Heart left ventricle (tissue), 16 donors: ENCODE results near the gene SYP. TPM values are rescaled to one million over a fixed set of nuclear protein-coding genes. Genes with fewer than 3 reads are reported as not detected.

Source experiments
- ATAC-seq, 4 donors: fragments of 200-7000 bp; cut with Tn5 transposase; one replicate each; pipeline ENCODE4 v1.9.1; 2020 to 2022; ENCODE audit warnings: moderate library complexity in 4 of 4, mild to moderate bottlenecking in 3 of 4, moderate number of reproducible peaks in 1 of 4
- DNase-seq, 5 donors: peaks; one replicate each; pipeline ENCODE4 v3.0.0-alpha.2; 2020
- H3K27ac ChIP-seq, 12 donors: fragments of 200-600 bp; sonication (generic) in 4 of 12; one replicate each; pipeline versions ENCODE4 v1.5.0 to v1.8.0; 2016 to 2022; ENCODE audit warnings: mild to moderate bottlenecking in 2 of 12
- H3K27me3 ChIP-seq, 9 donors: fragments of 200-600 bp; sonication (generic) in 2 of 9; one replicate each; pipeline versions ENCODE4 v1.5.1 to v1.8.0; 2016 to 2022; ENCODE audit warnings: mild to moderate bottlenecking in 3 of 9
- H3K36me3 ChIP-seq, 9 donors: fragments of 200-600 bp; sonication (generic) in 2 of 9; one replicate each; pipeline versions ENCODE4 v1.5.0 to v1.8.0; 2018 to 2022; ENCODE audit warnings: mild to moderate bottlenecking in 2 of 9
- H3K4me1 ChIP-seq, 12 donors: fragments of 200-600 bp; sonication (generic) in 4 of 12; one replicate each; pipeline versions ENCODE4 v1.5.0 to v1.8.0; 2016 to 2022; ENCODE audit warnings: mild to moderate bottlenecking in 3 of 12
- H3K4me3 ChIP-seq, 12 donors: fragments of 200-600 bp; sonication (generic) in 4 of 12; one replicate each; pipeline versions ENCODE4 v1.5.0 to v1.8.0; 2017 to 2022; ENCODE audit warnings: mild to moderate bottlenecking in 9 of 12, moderate library complexity in 4 of 12
- H3K9me3 ChIP-seq, 12 donors: fragments of 200-600 bp; sonication (generic) in 4 of 12; one replicate each; pipeline versions ENCODE4 v1.5.0 to v1.8.0; 2016 to 2022; ENCODE audit warnings: mild to moderate bottlenecking in 1 of 12
- POLR2A ChIP-seq, 2 donors: fragments of 450-650 bp; IDR thresholded peaks; one replicate each; pipeline ENCODE4 v1.6.1; 2017; ENCODE audit warnings: antibody characterized with exemption in 2 of 2, mild to moderate bottlenecking in 2 of 2, moderate library complexity in 2 of 2
- WGBS, 4 donors: extraction: QIAGEN DNeasy Blood & Tissue Kit in 2 of 4; methylation state at CpG; one replicate each; pipeline versions ENCODE4 v1.1.5 to v1.1.7; 2013 to 2018; 5-methylcytosine and 5-hydroxymethylcytosine counted together
- intact Hi-C, 10 donors: fragments of 100-400 bp; cut with DNase I; formaldehyde crosslinking; loops; one replicate each; pipeline versions ENCODE4 v1.11.1 to v1.14.2; 2022
- polyA plus RNA-seq, 2 donors: library from polyadenylated mRNA; stranded (reverse); fragments of 200-250 nt; gene quantifications; one replicate each; pipeline ENCODE4 v1.2.3, GENCODE V29; 2013
- total RNA-seq, 9 donors: library from RNA; depleted of rRNA in 2 of 9; stranded (reverse); fragments of >200 nt in 2 of 9; fragmentation: NEBNext Ultra II Directional in 3 of 9; extraction: Animal tissue kit (Norgen Biotek cat#: 25700) in 3 of 9; gene quantifications; one replicate each; pipeline versions ENCODE4 v1.1.0 to v1.2.4, GENCODE V29; 2016 to 2023
- TF ChIP-seq, protein P1 (sequence below), 12 donors: fragments of 200-600 bp; sonication (generic) in 4 of 12; IDR thresholded peaks; one replicate each; pipeline versions ENCODE4 v1.5.0 to v1.8.0; 2018 to 2022; ENCODE audit warnings: antibody characterized with exemption in 12 of 12, mild to moderate bottlenecking in 5 of 12
- donor health status: ischemic (EF 13 %, LVEDD 7.1; RV severe dilation, severe dysfunction).
- donor health status: healthy with polysubstance abuse.
- donor health status: DM: no; HTN: yes; CAD: no.
- donor health status: DM: no; HTN: no; CAD: no.
- donor health status: ischemic (EF 25% LVEDD 6.9; RV normal size, moderate dysfunction).
- donor health status: ischemic (EF 25% LVEDD 5.7; RV mildly dilated, moderate dysfunction).
- donor health status: healthy.
- donor health status: DM: yes; HTN: yes; CAD: no.
- donor health status: ischemic (EF 35%, LVEDD 5.7; RV mildly dilated, moderate dysfunction).
- donor health status: nonischemic (EF 11% LVEDD 7.7; RV severe dilation, severe dysfunction).
- donor health status: DM: yes; HTN: yes; CAD: no.
- donor health status: PGD.
- donor health status: ischemic (EF 29% LVEDD 5.4; RV normal size, mild dysfunction).
- donor health status: nonischemic (EF 23%, LVEDD 6.1; RV moderate dilation, normal function).

Gene SYP
- total and polyA plus RNA-seq, 11 donors, result 0.49 to 3.7 (median 1.3) TPM

GRCh38 chrX:49233887-49234555 is 34.0 kb upstream of the SYP start:
- 33 to 64% (median 49%) methylated on average over 25 to 56 of the region's 56 CpGs for WGBS, 4 donors
- intact Hi-C loops, result no loop called here
- H3K9me3 ChIP-seq, result no peaks in the 10 kb centered on the region
- H3K4me3 ChIP-seq, result peak overlapping the region in 5 of 12 donors; percentile 3 to 29 (median 16)
- DNase-seq, result no peak
- TF ChIP-seq, protein P1, sequence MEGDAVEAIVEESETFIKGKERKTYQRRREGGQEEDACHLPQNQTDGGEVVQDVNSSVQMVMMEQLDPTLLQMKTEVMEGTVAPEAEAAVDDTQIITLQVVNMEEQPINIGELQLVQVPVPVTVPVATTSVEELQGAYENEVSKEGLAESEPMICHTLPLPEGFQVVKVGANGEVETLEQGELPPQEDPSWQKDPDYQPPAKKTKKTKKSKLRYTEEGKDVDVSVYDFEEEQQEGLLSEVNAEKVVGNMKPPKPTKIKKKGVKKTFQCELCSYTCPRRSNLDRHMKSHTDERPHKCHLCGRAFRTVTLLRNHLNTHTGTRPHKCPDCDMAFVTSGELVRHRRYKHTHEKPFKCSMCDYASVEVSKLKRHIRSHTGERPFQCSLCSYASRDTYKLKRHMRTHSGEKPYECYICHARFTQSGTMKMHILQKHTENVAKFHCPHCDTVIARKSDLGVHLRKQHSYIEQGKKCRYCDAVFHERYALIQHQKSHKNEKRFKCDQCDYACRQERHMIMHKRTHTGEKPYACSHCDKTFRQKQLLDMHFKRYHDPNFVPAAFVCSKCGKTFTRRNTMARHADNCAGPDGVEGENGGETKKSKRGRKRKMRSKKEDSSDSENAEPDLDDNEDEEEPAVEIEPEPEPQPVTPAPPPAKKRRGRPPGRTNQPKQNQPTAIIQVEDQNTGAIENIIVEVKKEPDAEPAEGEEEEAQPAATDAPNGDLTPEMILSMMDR (IDR thresholded peaks at IDR 0.05), result no peak
- TF ChIP-seq POLR2A (IDR thresholded peaks at IDR 0.05), result no peak
- ATAC-seq, result no peak
- peaks cover 0 to 10% (median 1%) of the 10 kb centered on the region in 12 donors for H3K4me1 ChIP-seq
- H3K27ac ChIP-seq, result no peak overlapping the region
- H3K36me3 ChIP-seq, result no peaks in the 10 kb centered on the region
- no peaks in the 10 kb centered on the region for H3K27me3 ChIP-seq

DNA sequence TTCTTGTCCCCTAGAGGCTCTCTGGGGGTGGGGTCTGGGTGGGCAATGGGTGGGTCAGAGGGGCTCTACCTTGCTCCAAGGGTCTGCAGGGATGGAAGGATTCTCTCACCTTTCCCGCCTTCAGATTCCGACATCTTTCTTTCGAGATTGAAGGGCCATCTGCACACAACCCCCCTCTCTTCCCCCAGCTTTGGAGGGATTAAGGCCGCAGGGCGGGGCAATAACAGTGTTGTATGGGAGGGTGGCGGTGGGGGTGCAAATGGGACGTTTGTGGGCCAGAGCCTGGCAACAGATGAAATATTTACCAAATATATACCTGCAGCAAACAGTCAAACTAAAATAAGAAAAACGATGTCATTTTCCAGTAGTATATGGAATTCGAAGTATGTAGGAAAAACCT is 33.2 kb upstream of the SYP start, which contains the start of gene CACNA1F:
CACNA1F (minus strand) TSS at position 165 of the 400 bp plus-strand sequence; CDS start at position 134, 31 bp downstream.
- Histone ChIP-seq H3K27ac (no peak within 1 kb of the TSS), H3K4me1 (peaks cover 0 to 10% (median 1%) of the 10 kb centered on the region in 12 donors), H3K4me3 (peak within 1 kb of the TSS in 5 of 12 donors; percentile 3 to 29 (median 16)), H3K27me3 (no peaks in the 10 kb centered on the region), H3K9me3 (no peaks in the 10 kb centered on the region), H3K36me3 (no peaks in the 10 kb centered on the region)
- WGBS, 4 donors, result 77 to 87% (median 84%) methylated on average over 9 of the region's 9 CpGs
- intact Hi-C loops, result no loop called here
- TF ChIP-seq, protein P1 (IDR thresholded peaks at IDR 0.05), result no peak
- no peak for TF ChIP-seq POLR2A (IDR thresholded peaks at IDR 0.05)
- DNase-seq, result no peak
- ATAC-seq, result no peak

- no peak for TF ChIP-seq POLR2A (IDR thresholded peaks at IDR 0.05)
- TF ChIP-seq, protein P1 (IDR thresholded peaks at IDR 0.05), result no peak
- 81 to 98% (median 87%) methylated on average over 2 of the region's 2 CpGs for WGBS, 4 donors
- Histone ChIP-seq H3K4me1 (peaks cover 0 to 10% (median 1%) of the 10 kb centered on the region in 12 donors), H3K4me3 (no peak overlapping the region), H3K27me3 (no peaks in the 10 kb centered on the region), H3K36me3 (no peaks in the 10 kb centered on the region), H3K27ac (no peak overlapping the region), H3K9me3 (no peaks in the 10 kb centered on the region)
- intact Hi-C loops, result no loop called here
- ATAC-seq (no peak), DNase-seq (no peak)
Measured at GRCh38 chrX:49232525-49232924, 32.5 kb upstream of the SYP start.

DNA sequence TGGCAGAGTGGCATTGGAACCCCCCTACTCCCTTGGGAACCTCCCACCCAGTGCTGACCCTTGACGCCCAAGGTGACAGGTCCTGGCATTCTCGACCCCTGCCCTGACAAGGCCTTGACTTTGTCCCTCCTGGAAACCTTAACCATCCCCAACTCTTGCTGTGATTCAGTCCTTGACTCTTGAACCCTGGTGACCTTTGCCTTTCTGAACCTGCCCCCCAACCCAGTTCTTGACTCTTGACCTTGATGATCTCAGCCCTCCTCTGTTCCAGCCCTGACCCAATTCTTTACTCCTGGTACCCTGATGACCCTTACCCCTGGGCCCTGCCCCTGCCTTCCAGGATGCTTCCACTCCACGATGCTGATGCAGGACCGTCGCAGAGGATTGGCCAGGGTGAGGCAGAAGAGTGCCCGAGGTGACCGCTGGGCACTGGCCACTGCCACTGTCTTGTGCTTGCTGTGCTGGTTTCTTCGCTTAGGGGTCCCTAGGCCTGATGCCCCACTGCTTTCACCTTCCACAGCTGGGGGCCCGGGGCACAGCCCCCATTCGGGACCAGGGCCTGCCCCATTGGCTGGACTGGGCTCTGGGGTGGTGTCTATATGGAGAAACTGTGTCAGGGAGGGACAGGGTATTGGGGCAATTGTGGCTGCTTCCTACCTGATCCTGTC is 31.5 kb upstream of the SYP start:
- H3K4me1 ChIP-seq, result peaks cover 0 to 8% (median 1%) of the 10 kb centered on the region in 12 donors
- ATAC-seq (no peak), DNase-seq (no peak)
- no peaks in the 10 kb centered on the region for H3K36me3 ChIP-seq
- no peaks in the 10 kb centered on the region for H3K27me3 ChIP-seq
- H3K9me3 ChIP-seq, result no peaks in the 10 kb centered on the region
- intact Hi-C loops, result no loop called here
- TF ChIP-seq, protein P1 (IDR thresholded peaks at IDR 0.05), result no peak
- no peak for TF ChIP-seq POLR2A (IDR thresholded peaks at IDR 0.05)
- H3K27ac ChIP-seq, result no peak overlapping the region
- 81 to 97% (median 93%) methylated on average over 10 of the region's 10 CpGs for WGBS, 4 donors
- no peak overlapping the region for H3K4me3 ChIP-seq
